Measurements from ENCODE around the gene EML4.

Gene EML4

GRCh38 chr2:42298132-42298531 is 129.0 kb downstream of the EML4 start:
- no peak for TF ChIP-seq CTCF (IDR thresholded peaks at IDR 0.05; ENCODE audit: extremely low read depth, missing control alignments)
- DNase-seq (ENCODE audit: low spot score) = no peak

- no peak for DNase-seq (ENCODE audit: low spot score)
- TF ChIP-seq CTCF (IDR thresholded peaks at IDR 0.05; ENCODE audit: extremely low read depth, missing control alignments) = no peak
Observed at GRCh38 chr2:42298996-42299754, 130.0 kb downstream of the EML4 start.

- no peak for DNase-seq (ENCODE audit: low spot score)
- TF ChIP-seq CTCF (IDR thresholded peaks at IDR 0.05; ENCODE audit: extremely low read depth, missing control alignments) = no peak
Observed at GRCh38 chr2:42300527-42300926, 131.4 kb downstream of the EML4 start.

- DNase-seq (ENCODE audit: low spot score) = no peak
- no peak for TF ChIP-seq CTCF (IDR thresholded peaks at IDR 0.05; ENCODE audit: extremely low read depth, missing control alignments)
Observed at GRCh38 chr2:42303252-42303651, 134.1 kb downstream of the EML4 start.

- DNase-seq (ENCODE audit: low spot score) = no peak
- no peak for TF ChIP-seq CTCF (IDR thresholded peaks at IDR 0.05; ENCODE audit: extremely low read depth, missing control alignments)
Observed at GRCh38 chr2:42304059-42304713, 135.0 kb downstream of the EML4 start.

- DNase-seq (ENCODE audit: low spot score) = no peak
- TF ChIP-seq CTCF (IDR thresholded peaks at IDR 0.05; ENCODE audit: extremely low read depth, missing control alignments) = no peak
Observed at GRCh38 chr2:42307180-42307579, 138.0 kb downstream of the EML4 start.

- no peak for TF ChIP-seq CTCF (IDR thresholded peaks at IDR 0.05; ENCODE audit: extremely low read depth, missing control alignments)
- no peak for DNase-seq (ENCODE audit: low spot score)
Observed at GRCh38 chr2:42309366-42309765, 140.2 kb downstream of the EML4 start.

Measured in GM20000 (cell line).